Hippocampal formation (tissue), 2 donors: ENCODE measurements around the gene DOCK9.

ENCODE experiments used
- DNase-seq, 2 donors: peaks; one replicate each; lab custom pipeline; 2025; lab: John Stamatoyannopoulos, UW

Gene DOCK9

GRCh38 chr13:98796798-98797197, 181.1 kb downstream of the DOCK9 start:
- DNase-seq, result no peak

GRCh38 chr13:98796191-98796590, 181.7 kb downstream of the DOCK9 start:
- DNase-seq, result no peak

GRCh38 chr13:98795220-98795619, 182.6 kb downstream of the DOCK9 start:
- DNase-seq, result no peak

- DNase-seq, result no peak
Measured at GRCh38 chr13:98794498-98794897, 183.4 kb downstream of the DOCK9 start.

GRCh38 chr13:98792785-98793495, 184.9 kb downstream of the DOCK9 start:
- no peak for DNase-seq

GRCh38 chr13:98792321-98792720, 185.5 kb downstream of the DOCK9 start:
- DNase-seq, result no peak

GRCh38 chr13:98791611-98792010, 186.3 kb downstream of the DOCK9 start:
- no peak for DNase-seq

GRCh38 chr13:98787996-98788395, 189.9 kb downstream of the DOCK9 start:
- DNase-seq, result no peak

- no peak for DNase-seq
Measured at GRCh38 chr13:98787173-98787572, 190.7 kb downstream of the DOCK9 start.

- no peak for DNase-seq
Measured at GRCh38 chr13:98786023-98786422, 191.8 kb downstream of the DOCK9 start.

- DNase-seq, result no peak
Measured at GRCh38 chr13:98785405-98785804, 192.5 kb downstream of the DOCK9 start.

GRCh38 chr13:98784666-98785065, 193.2 kb downstream of the DOCK9 start:
- DNase-seq, result no peak

- no peak for DNase-seq
Measured at GRCh38 chr13:98783856-98784478, 193.9 kb downstream of the DOCK9 start.

- DNase-seq, result no peak
Measured at GRCh38 chr13:98782654-98783053, 195.2 kb downstream of the DOCK9 start.

GRCh38 chr13:98781905-98782304, 196.0 kb downstream of the DOCK9 start:
- no peak for DNase-seq

GRCh38 chr13:98781470-98781869, 196.4 kb downstream of the DOCK9 start:
- DNase-seq, result no peak

GRCh38 chr13:98781045-98781444, 196.8 kb downstream of the DOCK9 start:
- DNase-seq, result no peak

GRCh38 chr13:98780451-98780850, 197.4 kb downstream of the DOCK9 start:
- no peak for DNase-seq

- DNase-seq, result no peak
Measured at GRCh38 chr13:98779695-98780094, 198.2 kb downstream of the DOCK9 start.

- no peak for DNase-seq
Measured at GRCh38 chr13:98778749-98779148, 199.1 kb downstream of the DOCK9 start.

GRCh38 chr13:98776644-98777043, 201.2 kb downstream of the DOCK9 start:
- DNase-seq, result no peak

GRCh38 chr13:98775844-98776598, 201.8 kb downstream of the DOCK9 start:
- no peak for DNase-seq

- DNase-seq, result no peak
Measured at GRCh38 chr13:98775386-98775785, 202.5 kb downstream of the DOCK9 start.
